Testis (tissue), 2 donors: ENCODE measurements around the gene INTS11.

Experiments
- CTCF ChIP-seq, 3 experiments: fragments of 450-650 bp in 2 of 3; fragments of 200-600 bp in 1 of 3; sonication (generic) in 1 of 3; IDR thresholded peaks; one replicate each; pipeline ENCODE4 v1.5.1; 2016 to 2019; ENCODE audit warnings: antibody characterized with exemption in 3 of 3, mild to moderate bottlenecking in 2 of 3, moderate library complexity in 1 of 3
- POLR2A ChIP-seq: fragments of 450-650 bp; IDR thresholded peaks from one replicate; pipeline ENCODE4 v1.6.1; 2017; ENCODE audit warnings: antibody characterized with exemption, mild to moderate bottlenecking, moderate library complexity

DNA sequence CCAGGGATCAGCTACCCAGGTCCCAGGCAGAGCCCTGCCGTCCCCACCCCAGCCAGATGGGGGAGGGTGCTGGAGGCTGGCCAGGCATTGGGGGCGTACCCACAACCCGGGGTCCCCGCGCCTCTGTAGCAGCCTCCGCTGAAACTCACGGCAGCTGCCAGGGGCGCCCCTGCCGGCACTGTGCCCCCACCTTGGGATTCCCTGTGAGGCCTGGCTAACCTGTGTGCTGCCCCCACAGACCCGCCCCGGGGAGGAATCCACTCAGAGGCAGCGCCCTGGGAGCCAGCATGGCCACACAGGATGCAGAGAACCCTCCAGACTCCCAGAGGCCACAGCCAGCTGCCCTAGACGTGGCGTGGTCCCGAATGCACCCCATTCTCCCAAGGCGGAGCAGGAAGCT is 20.9 kb upstream of the INTS11 start:
- TF ChIP-seq CTCF (IDR thresholded peaks at IDR 0.05) (no peak), POLR2A (no peak)
